Smooth muscle cell (in vitro differentiated cells): ENCODE results near the gene CXADR. TPM values are rescaled to one million over a fixed set of nuclear protein-coding genes. Genes with fewer than 3 reads are reported as not detected.
A peak's percentile ranks its signal among the peaks of the same experiment; 100 is the strongest.

Experiments
- DNase-seq: peaks from one replicate; lab custom pipeline; 2025; ENCODE audit not compliant: unreplicated experiment; lab: John Stamatoyannopoulos, UW
- H2AFZ ChIP-seq: fragments of 200-600 bp; sonication (generic); 2 replicates; pipeline ENCODE4 v1.6.0; 2016; ENCODE audit warnings: antibody characterized with exemption, low read depth, mild to moderate bottlenecking
- H3F3A ChIP-seq: fragments of 200-600 bp; sonication (generic); 2 replicates; pipeline ENCODE4 v1.6.0; 2017; ENCODE audit warnings: antibody characterized with exemption, low read depth
- H3K27ac ChIP-seq: fragments of 200-600 bp; sonication (generic); 2 replicates; pipeline ENCODE4 v1.5.1; 2016; ENCODE audit warnings: low read depth, mild to moderate bottlenecking
- H3K27me3 ChIP-seq: fragments of 200-600 bp; sonication (generic); 2 replicates; pipeline ENCODE4 v1.6.1; 2016; ENCODE audit warnings: low read depth, mild to moderate bottlenecking
- H3K36me3 ChIP-seq: fragments of 200-600 bp; sonication (generic); 2 replicates; pipeline ENCODE4 v1.5.1; 2016; ENCODE audit warnings: low read depth
- H3K4me1 ChIP-seq: fragments of 200-600 bp; sonication (generic); 2 replicates; pipeline ENCODE4 v1.5.1; 2016; ENCODE audit warnings: low read depth
- H3K4me2 ChIP-seq: fragments of 200-600 bp; sonication (generic); 2 replicates; pipeline ENCODE4 v1.6.0; 2016; ENCODE audit warnings: mild to moderate bottlenecking
- H3K4me3 ChIP-seq: fragments of 200-600 bp; sonication (generic); 2 replicates; pipeline ENCODE4 v1.5.1; 2016; ENCODE audit warnings: mild to moderate bottlenecking
- H3K79me2 ChIP-seq: fragments of 200-600 bp; sonication (generic); 2 replicates; pipeline ENCODE4 v1.6.0; 2016; ENCODE audit warnings: low read depth, mild to moderate bottlenecking
- H3K9ac ChIP-seq: fragments of 200-600 bp; sonication (generic); 2 replicates; pipeline ENCODE4 v1.6.0; 2016; ENCODE audit warnings: low read depth
- H3K9me3 ChIP-seq: fragments of 200-600 bp; sonication (generic); replicated peaks from 2 replicates; pipeline ENCODE4 v1.5.1; 2016; ENCODE audit warnings: low read depth
- H4K20me1 ChIP-seq: fragments of 200-600 bp; sonication (generic); 2 replicates; pipeline ENCODE4 v1.6.0; 2016; ENCODE audit warnings: low read depth
- CTCF ChIP-seq: fragments of 200-600 bp; sonication (generic); IDR thresholded peaks from 2 replicates; pipeline ENCODE4 v1.5.1; 2017; ENCODE audit warnings: borderline replicate concordance, mild to moderate bottlenecking, antibody characterized with exemption; ENCODE audit not compliant: insufficient read depth, poor library complexity, severe bottlenecking
- WGBS: methylation state at CpG from one replicate; pipeline ENCODE4 v1.1.7; 2016; ENCODE audit warnings: low lambda C conversion rate; 5-methylcytosine and 5-hydroxymethylcytosine counted together
- polyA plus RNA-seq: library from polyadenylated mRNA; unstranded; fragments of >200 nt; fragmentation: Nextera tagmentation; extraction: Ambion mirVana; gene quantifications from 2 replicates; pipeline ENCODE4 v1.2.1, GENCODE V29; 2016
- total RNA-seq: library from RNA; depleted of rRNA; stranded (reverse); fragments of >200 nt; gene quantifications from 2 replicates; pipeline ENCODE4 v1.2.3, GENCODE V29; 2014

CXADR gene
- total and polyA plus RNA-seq, 2 experiments from 2014 or later: 19.5 to 42.0 TPM

- TF ChIP-seq CTCF: no peak
- H2AFZ ChIP-seq: no peak overlapping the region
- no peaks in the 10 kb centered on the region for H3K36me3 ChIP-seq
- H3K4me2 ChIP-seq: no peak overlapping the region
- H3K9me3 ChIP-seq: no peaks in the 10 kb centered on the region
- H3K4me1 ChIP-seq: peaks cover 7% of the 10 kb centered on the region
- peaks cover 39% of the 10 kb centered on the region for H4K20me1 ChIP-seq
- H3K27me3 ChIP-seq: no peaks in the 10 kb centered on the region
- no peak for DNase-seq
- H3K4me3 ChIP-seq: no peak overlapping the region
- no peaks in the 10 kb centered on the region for H3F3A ChIP-seq
- no peak overlapping the region for H3K27ac ChIP-seq
- H3K79me2 ChIP-seq: peaks cover 47% of the 10 kb centered on the region
- no peak overlapping the region for H3K9ac ChIP-seq
- 96% methylated on average over 6 of the region's 6 CpGs for WGBS
Observed at GRCh38 chr21:17524635-17525034, 11.8 kb downstream of the CXADR start.

- peaks cover 25% of the 10 kb centered on the region for H4K20me1 ChIP-seq
- peaks cover 41% of the 10 kb centered on the region for H3K79me2 ChIP-seq
- no peaks in the 10 kb centered on the region for H3K9me3 ChIP-seq
- DNase-seq: no peak
- H2AFZ ChIP-seq: no peak overlapping the region
- no peaks in the 10 kb centered on the region for H3F3A ChIP-seq
- H3K4me2 ChIP-seq: no peak overlapping the region
- peak overlapping the region; percentile 25 for H3K27ac ChIP-seq
- no peak for TF ChIP-seq CTCF
- H3K9ac ChIP-seq: no peak overlapping the region
- no peak overlapping the region for H3K4me3 ChIP-seq
- no peaks in the 10 kb centered on the region for H3K36me3 ChIP-seq
- WGBS: 83% methylated on average over 3 of the region's 3 CpGs
- no peaks in the 10 kb centered on the region for H3K27me3 ChIP-seq
- peaks cover 7% of the 10 kb centered on the region for H3K4me1 ChIP-seq
Observed at GRCh38 chr21:17526776-17527175, 13.9 kb downstream of the CXADR start.

- H3K4me3 ChIP-seq: peak overlapping the region; percentile 9
Observed at GRCh38 chr21:17527240-17527639, 14.4 kb downstream of the CXADR start.

More at GRCh38 chr21:17527240-17527639, 14.4 kb downstream of the CXADR start:
- Histone ChIP-seq H2AFZ (no peak overlapping the region), H3K36me3 (no peaks in the 10 kb centered on the region), H3K27ac (peak overlapping the region; percentile 25), H3K79me2 (peaks cover 43% of the 10 kb centered on the region), H3K27me3 (no peaks in the 10 kb centered on the region), H3K9ac (no peak overlapping the region), H3K4me2 (peak overlapping the region; percentile 63), H3K9me3 (no peaks in the 10 kb centered on the region), H3K4me1 (peaks cover 7% of the 10 kb centered on the region), H4K20me1 (peaks cover 23% of the 10 kb centered on the region), H3F3A (no peaks in the 10 kb centered on the region)
- no peak for DNase-seq
- TF ChIP-seq CTCF: no peak
- WGBS: 19% methylated on average over 2 of the region's 2 CpGs
